GM12801 (cell line): ENCODE results near the gene CCDC170.

Experiments used
- CTCF ChIP-seq: IDR thresholded peaks from one replicate; pipeline ENCODE4 v1.5.1; 2011; ENCODE audit warnings: control low read depth; ENCODE audit not compliant: insufficient read length; ENCODE audit errors: extremely low read depth

Gene CCDC170

DNA sequence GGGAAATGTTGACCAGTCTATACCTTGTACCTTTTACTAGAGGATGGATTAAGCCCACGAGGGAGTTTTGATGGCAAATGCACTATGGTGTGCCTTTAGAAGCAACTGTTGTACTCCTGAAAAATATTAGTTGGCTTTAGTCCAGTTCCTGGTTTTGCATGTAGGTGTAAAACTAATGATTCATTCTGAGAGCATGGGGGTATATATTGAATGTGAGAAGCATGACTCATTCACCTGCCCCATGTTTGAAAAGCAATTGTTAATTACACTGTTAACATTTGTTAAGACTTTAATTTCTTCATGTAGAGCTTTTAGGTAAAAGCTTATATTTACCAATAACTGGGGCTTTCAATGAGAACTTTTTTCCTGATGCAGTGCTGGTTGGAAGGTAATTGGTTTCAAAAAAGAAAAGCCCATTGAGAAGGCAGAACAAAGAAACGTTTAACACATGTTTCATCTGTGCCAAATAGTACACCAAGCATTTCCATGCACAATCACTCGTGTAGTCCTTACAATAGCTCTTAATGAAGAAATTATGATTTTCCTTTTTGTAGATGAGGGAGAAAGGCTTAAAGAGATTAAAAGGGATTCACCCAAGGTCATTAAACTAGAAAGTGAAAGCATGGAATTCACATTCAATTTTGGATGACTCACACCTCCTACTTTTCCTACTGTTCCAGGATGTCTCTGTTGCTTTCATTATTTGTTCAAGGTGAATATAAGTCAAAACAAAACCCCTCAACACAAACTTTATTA, 134.1 kb downstream of the CCDC170 start:
- TF ChIP-seq CTCF, result no peak

DNA sequence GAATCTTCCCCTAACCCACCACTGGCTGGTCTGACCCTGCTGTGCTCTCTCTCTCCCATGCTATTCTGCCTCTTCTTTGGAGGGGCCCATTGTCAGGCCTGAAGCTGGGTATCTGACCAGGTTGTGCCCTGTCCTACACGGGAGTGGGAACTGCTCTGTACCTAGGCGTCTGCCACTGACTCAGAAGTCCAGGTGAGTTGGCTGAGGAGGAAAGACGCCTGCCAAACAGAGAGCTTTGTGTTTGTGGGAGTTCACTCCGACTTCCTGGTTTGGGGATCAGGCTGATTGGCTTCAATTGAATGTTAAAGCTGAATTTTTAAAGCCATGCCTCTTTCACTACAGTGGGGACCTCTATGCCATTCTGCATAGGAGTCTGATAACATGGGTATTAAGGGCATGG, 136.0 kb downstream of the CCDC170 start:
- TF ChIP-seq CTCF, result no peak

DNA sequence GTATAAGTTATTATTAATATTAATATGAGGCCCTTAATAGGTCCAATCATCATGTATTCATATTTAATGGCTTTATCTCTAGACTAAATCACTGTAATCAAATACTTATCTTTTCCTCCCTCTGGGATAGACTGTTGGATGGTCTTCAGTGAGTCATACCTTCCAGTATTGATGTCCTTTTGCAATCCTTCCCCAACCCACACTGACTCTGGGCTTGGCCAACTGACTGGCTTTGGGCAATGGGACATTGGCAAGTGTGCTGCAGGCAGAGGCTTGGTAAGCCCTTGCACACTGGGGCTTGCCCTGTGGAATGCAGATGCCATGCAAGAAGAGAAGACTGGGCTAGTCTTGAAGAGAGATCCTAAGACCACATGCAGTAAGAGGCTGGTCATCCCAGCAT, 136.6 kb downstream of the CCDC170 start:
- no peak for TF ChIP-seq CTCF

GRCh38 chr6:151630991-151631655, 137.3 kb downstream of the CCDC170 start:
- TF ChIP-seq CTCF, result no peak

DNA sequence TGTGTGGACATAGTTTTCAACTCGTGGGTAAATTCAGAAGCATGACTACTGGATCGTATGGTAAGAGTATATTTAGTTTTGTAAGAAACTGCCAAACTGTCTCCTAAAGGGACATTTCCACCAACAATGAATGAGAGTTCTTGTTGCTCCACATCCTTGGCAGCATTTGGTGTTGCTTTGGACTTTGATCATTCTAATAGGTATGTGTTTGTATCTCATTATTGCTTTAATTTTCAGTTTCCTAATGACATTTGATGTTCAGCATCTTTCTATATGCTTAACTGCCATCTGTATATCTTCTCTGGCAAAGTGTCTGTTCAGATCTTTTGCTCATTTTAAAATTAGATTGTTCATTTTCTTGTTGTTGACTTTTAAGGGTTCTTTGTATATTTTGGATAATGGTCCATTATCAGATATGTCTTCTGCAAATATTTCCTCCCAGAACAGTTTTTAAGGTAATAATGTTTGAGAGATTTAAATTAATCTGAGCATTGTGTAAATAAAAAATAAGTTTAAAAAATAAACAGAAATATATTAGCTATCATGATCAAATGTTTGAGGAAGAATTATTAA, 138.7 kb downstream of the CCDC170 start:
- no peak for TF ChIP-seq CTCF

DNA sequence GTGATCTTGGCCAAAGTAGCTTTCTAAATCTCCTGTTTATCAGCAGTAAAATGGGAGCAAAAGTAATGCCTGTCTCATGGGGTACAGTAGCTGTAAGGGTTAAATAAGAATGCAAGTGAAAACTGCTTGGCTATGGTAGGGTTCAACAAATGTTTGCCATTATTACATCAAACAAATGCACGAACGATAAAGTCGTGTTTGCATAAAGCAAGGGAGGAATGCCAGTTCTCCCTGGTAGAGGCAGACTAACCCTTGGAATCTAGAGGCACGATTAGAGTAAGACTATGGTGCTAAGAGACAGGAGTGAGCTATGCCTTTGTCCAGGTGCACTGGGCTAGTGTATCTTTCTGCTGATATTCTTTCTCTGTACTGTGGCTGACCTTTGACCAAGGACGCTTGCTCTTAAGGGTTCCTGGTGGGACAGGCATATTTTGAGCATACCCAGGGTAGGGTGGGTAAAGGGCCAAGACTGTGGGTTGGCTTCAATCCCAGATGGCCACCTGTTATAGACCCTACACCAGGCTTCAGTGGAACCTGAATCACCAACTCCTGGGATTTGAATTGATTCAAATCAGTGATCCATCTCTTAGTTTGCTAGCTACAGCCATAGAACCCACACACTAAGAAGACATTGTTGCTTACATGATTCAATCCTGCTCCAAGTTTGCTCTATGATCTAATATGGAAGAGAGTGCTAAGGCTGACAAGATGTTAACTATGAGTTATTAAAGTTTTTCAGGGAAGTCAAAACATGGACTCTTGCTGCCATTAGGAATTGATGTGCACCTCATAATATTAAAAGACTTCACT, 139.9 kb downstream of the CCDC170 start:
- no peak for TF ChIP-seq CTCF

DNA sequence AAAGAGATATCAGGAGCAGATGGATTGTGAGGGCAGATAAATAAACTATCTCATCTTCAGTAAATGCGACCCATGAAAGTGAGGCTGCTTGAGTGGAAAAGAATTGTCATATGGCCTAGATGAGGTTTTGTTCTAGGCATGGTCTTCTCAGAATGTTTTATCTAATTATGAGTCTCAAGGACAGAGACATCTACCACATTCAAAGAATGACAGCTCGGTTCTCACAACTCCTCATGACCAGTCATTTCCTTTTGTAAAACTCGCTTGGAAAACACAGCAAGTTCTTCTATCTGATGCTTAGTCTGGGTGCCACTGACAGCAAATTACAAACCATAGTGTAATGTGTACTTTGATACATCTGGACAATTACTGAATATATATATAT, 140.5 kb downstream of the CCDC170 start:
- TF ChIP-seq CTCF, result no peak
